ENCODE results near the gene ARID1B. TPM values are rescaled to one million over a fixed set of nuclear protein-coding genes. Genes with fewer than 3 reads are reported as not detected.
A peak's percentile ranks its signal among the peaks of the same experiment; 100 is the strongest.

ARID1B gene
- total and polyA plus RNA-seq, 10 of the 15 experiments (the other 5 are each of a cell fraction or from before 2014, with no cell fraction given), result 24.7 to 133 (median 54.6) TPM

DNA sequence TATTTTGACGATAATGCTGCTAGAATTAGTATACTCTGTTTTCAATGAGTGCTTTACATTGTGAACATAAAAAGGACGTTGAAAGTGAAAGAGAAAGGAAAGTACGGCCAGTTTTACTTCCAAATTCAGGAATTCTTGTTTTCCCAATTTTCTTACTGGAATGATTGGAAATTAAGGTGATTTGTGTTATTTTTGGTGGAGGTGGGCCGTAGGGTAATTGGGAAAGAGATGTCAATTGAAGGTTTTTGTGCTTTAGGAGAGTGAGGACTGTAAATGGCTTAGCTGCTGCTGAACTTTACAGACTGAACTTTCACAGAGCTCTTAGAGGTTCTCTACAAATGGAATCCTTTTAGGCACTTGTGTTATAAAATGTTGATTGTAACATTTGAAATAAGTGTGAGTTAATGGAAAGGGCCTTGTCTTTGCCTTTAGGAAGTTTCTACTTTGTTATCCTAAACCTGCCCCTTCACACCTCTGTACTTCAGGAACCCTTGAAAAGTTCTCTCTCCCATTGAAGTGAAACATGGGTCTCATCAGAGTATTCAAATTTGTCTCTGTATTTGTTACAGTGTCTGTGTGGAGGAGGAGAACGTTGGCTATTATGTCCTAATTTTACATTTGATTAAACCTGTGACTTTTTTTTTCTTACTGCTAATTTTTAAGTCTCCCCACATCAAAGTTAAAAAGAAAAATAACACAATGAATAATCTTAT is 256.4 kb downstream of the ARID1B start (continued):
- no peak for TF ChIP-seq E4F1 (IDR thresholded peaks at IDR 0.05; ENCODE audit: borderline replicate concordance, partially characterized antibody)
- no peak for TF ChIP-seq POU2F2 (IDR thresholded peaks at IDR 0.05; ENCODE audit: borderline replicate concordance, low read depth, low read length)
- no peak for TF ChIP-seq SUZ12 (IDR thresholded peaks at IDR 0.05; ENCODE audit: unreplicated experiment)
- TF ChIP-seq, protein P1, sequence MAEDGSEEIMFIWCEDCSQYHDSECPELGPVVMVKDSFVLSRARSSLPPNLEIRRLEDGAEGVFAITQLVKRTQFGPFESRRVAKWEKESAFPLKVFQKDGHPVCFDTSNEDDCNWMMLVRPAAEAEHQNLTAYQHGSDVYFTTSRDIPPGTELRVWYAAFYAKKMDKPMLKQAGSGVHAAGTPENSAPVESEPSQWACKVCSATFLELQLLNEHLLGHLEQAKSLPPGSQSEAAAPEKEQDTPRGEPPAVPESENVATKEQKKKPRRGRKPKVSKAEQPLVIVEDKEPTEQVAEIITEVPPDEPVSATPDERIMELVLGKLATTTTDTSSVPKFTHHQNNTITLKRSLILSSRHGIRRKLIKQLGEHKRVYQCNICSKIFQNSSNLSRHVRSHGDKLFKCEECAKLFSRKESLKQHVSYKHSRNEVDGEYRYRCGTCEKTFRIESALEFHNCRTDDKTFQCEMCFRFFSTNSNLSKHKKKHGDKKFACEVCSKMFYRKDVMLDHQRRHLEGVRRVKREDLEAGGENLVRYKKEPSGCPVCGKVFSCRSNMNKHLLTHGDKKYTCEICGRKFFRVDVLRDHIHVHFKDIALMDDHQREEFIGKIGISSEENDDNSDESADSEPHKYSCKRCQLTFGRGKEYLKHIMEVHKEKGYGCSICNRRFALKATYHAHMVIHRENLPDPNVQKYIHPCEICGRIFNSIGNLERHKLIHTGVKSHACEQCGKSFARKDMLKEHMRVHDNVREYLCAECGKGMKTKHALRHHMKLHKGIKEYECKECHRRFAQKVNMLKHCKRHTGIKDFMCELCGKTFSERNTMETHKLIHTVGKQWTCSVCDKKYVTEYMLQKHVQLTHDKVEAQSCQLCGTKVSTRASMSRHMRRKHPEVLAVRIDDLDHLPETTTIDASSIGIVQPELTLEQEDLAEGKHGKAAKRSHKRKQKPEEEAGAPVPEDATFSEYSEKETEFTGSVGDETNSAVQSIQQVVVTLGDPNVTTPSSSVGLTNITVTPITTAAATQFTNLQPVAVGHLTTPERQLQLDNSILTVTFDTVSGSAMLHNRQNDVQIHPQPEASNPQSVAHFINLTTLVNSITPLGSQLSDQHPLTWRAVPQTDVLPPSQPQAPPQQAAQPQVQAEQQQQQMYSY (CRISPR knock-in tag; IDR thresholded peaks at IDR 0.05), result no peak
- TF ChIP-seq NBN (IDR thresholded peaks at IDR 0.05), result 0 out of 2 replicates have a peak, but pooled peaks have one; percentile 56
- TF ChIP-seq MEF2B (IDR thresholded peaks at IDR 0.05; ENCODE audit: partially characterized antibody, poor library complexity, severe bottlenecking), result no peak
- TF ChIP-seq IKZF1 (conservative IDR thresholded peaks at IDR 0.05), result peak; percentile 82
- TF ChIP-seq, protein P2, sequence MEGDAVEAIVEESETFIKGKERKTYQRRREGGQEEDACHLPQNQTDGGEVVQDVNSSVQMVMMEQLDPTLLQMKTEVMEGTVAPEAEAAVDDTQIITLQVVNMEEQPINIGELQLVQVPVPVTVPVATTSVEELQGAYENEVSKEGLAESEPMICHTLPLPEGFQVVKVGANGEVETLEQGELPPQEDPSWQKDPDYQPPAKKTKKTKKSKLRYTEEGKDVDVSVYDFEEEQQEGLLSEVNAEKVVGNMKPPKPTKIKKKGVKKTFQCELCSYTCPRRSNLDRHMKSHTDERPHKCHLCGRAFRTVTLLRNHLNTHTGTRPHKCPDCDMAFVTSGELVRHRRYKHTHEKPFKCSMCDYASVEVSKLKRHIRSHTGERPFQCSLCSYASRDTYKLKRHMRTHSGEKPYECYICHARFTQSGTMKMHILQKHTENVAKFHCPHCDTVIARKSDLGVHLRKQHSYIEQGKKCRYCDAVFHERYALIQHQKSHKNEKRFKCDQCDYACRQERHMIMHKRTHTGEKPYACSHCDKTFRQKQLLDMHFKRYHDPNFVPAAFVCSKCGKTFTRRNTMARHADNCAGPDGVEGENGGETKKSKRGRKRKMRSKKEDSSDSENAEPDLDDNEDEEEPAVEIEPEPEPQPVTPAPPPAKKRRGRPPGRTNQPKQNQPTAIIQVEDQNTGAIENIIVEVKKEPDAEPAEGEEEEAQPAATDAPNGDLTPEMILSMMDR (IDR thresholded peaks at IDR 0.05 in 2 of 3, conservative IDR thresholded peaks at IDR 0.05 in 1 of 3; ENCODE audit: control insufficient read depth in 2 of 3, extremely low read depth in 1 of 3, insufficient read depth in 1 of 3, low read depth in 3 of 3, low read length in 3 of 3), result no peak
- no peak for TF ChIP-seq ZBTB11 (CRISPR knock-in tag; IDR thresholded peaks at IDR 0.05)
- TF ChIP-seq SIN3A (IDR thresholded peaks at IDR 0.05; ENCODE audit: low read depth, low read length), result no peak
- TF ChIP-seq EZH2 (IDR thresholded peaks at IDR 0.05; ENCODE audit: borderline replicate concordance, control insufficient read depth, low read depth, low read length), result no peak
- no peak for TF ChIP-seq NFYA (IDR thresholded peaks at IDR 0.05; ENCODE audit: borderline replicate concordance, low read depth, low read length)
- no peak for TF ChIP-seq SIX5 (IDR thresholded peaks at IDR 0.05; ENCODE audit: low read depth, low read length, severe bottlenecking)
- no peak for TF ChIP-seq NFYB (IDR thresholded peaks at IDR 0.05; ENCODE audit: insufficient read depth, low read depth, low read length)
- no peak for TF ChIP-seq HCFC1 (IDR thresholded peaks at IDR 0.05; ENCODE audit: low read length)
- no peak for TF ChIP-seq BRCA1 (IDR thresholded peaks at IDR 0.05; ENCODE audit: low read depth, low read length)

Measured in GM12878 (cell line).